Mesenchymal stem cell (in vitro differentiated cells and primary cell): Measurements from ENCODE around the gene NLGN4Y.

Source experiments
- DNase-seq: peaks from one replicate; pipeline ENCODE4 v3.0.0-alpha.2; 2013
- H2AFZ ChIP-seq: one replicate; pipeline ENCODE4 v1.6.1; 2013; ENCODE audit warnings: low read depth, mild to moderate bottlenecking, control low read depth, inconsistent platforms, low read length, moderate library complexity
- H2AK5ac ChIP-seq: 2 replicates; pipeline ENCODE4 v1.6.1; 2013; ENCODE audit warnings: low read length, moderate library complexity, mild to moderate bottlenecking, inconsistent platforms; ENCODE audit not compliant: severe bottlenecking
- H2BK120ac ChIP-seq: one replicate; pipeline ENCODE4 v1.6.1; 2013; ENCODE audit warnings: low read depth, mild to moderate bottlenecking, inconsistent platforms, low read length, moderate library complexity
- H2BK12ac ChIP-seq, 2 experiments: one replicate each; pipeline ENCODE4 v1.6.1; 2013; ENCODE audit warnings: inconsistent platforms in 2 of 2, low read length in 2 of 2, mild to moderate bottlenecking in 2 of 2, moderate library complexity in 2 of 2, control low read depth in 1 of 2
- H2BK15ac ChIP-seq: one replicate; pipeline ENCODE4 v1.6.1; 2013; ENCODE audit warnings: mild to moderate bottlenecking, low read depth, inconsistent platforms; ENCODE audit not compliant: poor library complexity, severe bottlenecking
- H2BK5ac ChIP-seq: 2 replicates; pipeline ENCODE4 v1.6.1; 2013; ENCODE audit warnings: low read depth, mild to moderate bottlenecking, low read length, control low read depth, inconsistent platforms; ENCODE audit not compliant: poor library complexity, severe bottlenecking
- H3K14ac ChIP-seq, 2 experiments: one replicate each; pipeline ENCODE4 v1.6.1; 2013; ENCODE audit warnings: inconsistent platforms in 2 of 2, low read length in 2 of 2, control low read depth in 1 of 2, mild to moderate bottlenecking in 1 of 2, moderate library complexity in 1 of 2
- H3K18ac ChIP-seq, 2 experiments: one replicate each; pipeline ENCODE4 v1.6.1; 2013; ENCODE audit warnings: inconsistent platforms in 2 of 2, low read length in 2 of 2, control low read depth in 1 of 2, low read depth in 1 of 2, mild to moderate bottlenecking in 1 of 2
- H3K23ac ChIP-seq, 2 experiments: one replicate each; pipeline ENCODE4 v1.6.1; 2013; ENCODE audit warnings: inconsistent platforms in 2 of 2, low read length in 2 of 2, mild to moderate bottlenecking in 2 of 2, moderate library complexity in 2 of 2, control low read depth in 1 of 2
- H3K27ac ChIP-seq: 2 replicates; pipeline ENCODE4 v1.5.1; 2013; ENCODE audit warnings: mild to moderate bottlenecking, moderate library complexity, low read length, control low read depth, inconsistent platforms; ENCODE audit not compliant: poor library complexity, severe bottlenecking
- H3K27me3 ChIP-seq, 2 experiments: 2 replicates each; pipeline versions ENCODE4 v1.6.1 to v1.7.0; 2013; ENCODE audit warnings: low read length in 2 of 2, mild to moderate bottlenecking in 2 of 2, moderate library complexity in 2 of 2, control low read depth in 1 of 2, inconsistent platforms in 1 of 2; ENCODE audit not compliant: control insufficient read depth in 1 of 2, insufficient read depth in 1 of 2
- H3K36me3 ChIP-seq, 2 experiments: 2 replicates each; pipeline versions ENCODE4 v1.6.1 to v1.7.0; 2013; ENCODE audit warnings: low read length in 2 of 2, control low read depth in 1 of 2, inconsistent platforms in 1 of 2, low read depth in 1 of 2, mild to moderate bottlenecking in 1 of 2; ENCODE audit not compliant: insufficient read depth in 2 of 2, control insufficient read depth in 1 of 2
- H3K4ac ChIP-seq, 2 experiments: one replicate each; pipeline ENCODE4 v1.6.1; 2013; ENCODE audit warnings: inconsistent platforms in 2 of 2, low read length in 2 of 2, mild to moderate bottlenecking in 2 of 2, moderate library complexity in 2 of 2, control low read depth in 1 of 2, low read depth in 1 of 2
- H3K4me1 ChIP-seq: 2 replicates; pipeline ENCODE4 v1.6.1; 2013; ENCODE audit warnings: low read depth, low read length, control low read depth; ENCODE audit not compliant: control insufficient read depth, insufficient read depth
- H3K4me2 ChIP-seq: 2 replicates; pipeline ENCODE4 v1.6.1; 2013; ENCODE audit warnings: low read length, mild to moderate bottlenecking, inconsistent platforms; ENCODE audit not compliant: poor library complexity, severe bottlenecking
- H3K4me3 ChIP-seq, 2 experiments: 2 replicates each; pipeline versions ENCODE4 v1.5.1 to v1.7.0; 2013; ENCODE audit warnings: low read length in 2 of 2, mild to moderate bottlenecking in 2 of 2, control low read depth in 1 of 2, low read depth in 1 of 2; ENCODE audit not compliant: insufficient read depth in 1 of 2
- H3K79me1 ChIP-seq: replicated peaks from 2 replicates; pipeline ENCODE4 v1.6.1; 2013; ENCODE audit warnings: mild to moderate bottlenecking, control low read depth, low read length, inconsistent platforms; ENCODE audit not compliant: poor library complexity, severe bottlenecking
- H3K9ac ChIP-seq: 2 replicates; pipeline ENCODE4 v1.7.0; 2013; ENCODE audit warnings: mild to moderate bottlenecking, low read length, moderate library complexity
- H3K9me3 ChIP-seq: 2 replicates; pipeline ENCODE4 v1.7.0; 2013; ENCODE audit warnings: mild to moderate bottlenecking, low read length; ENCODE audit not compliant: control insufficient read depth
- H4K8ac ChIP-seq: one replicate; pipeline ENCODE4 v1.6.1; 2013; ENCODE audit warnings: inconsistent platforms, mild to moderate bottlenecking, low read length, moderate library complexity
- H4K91ac ChIP-seq: one replicate; pipeline ENCODE4 v1.6.1; 2013; ENCODE audit warnings: mild to moderate bottlenecking, low read length, inconsistent platforms
- WGBS: methylation state at CpG from one replicate; pipeline ENCODE4 v1.1.7; 2013; ENCODE audit warnings: mixed read lengths; 5-methylcytosine and 5-hydroxymethylcytosine counted together

NLGN4Y gene

GRCh38 chrY:14822906-14823305 is 298.6 kb downstream of the NLGN4Y start:
- Histone ChIP-seq H3K27me3 (no peaks in the 10 kb centered on the region), H4K91ac (no peak overlapping the region), H3K23ac (no peak overlapping the region), H3K4me2 (no peak overlapping the region), H3K9me3 (no peaks in the 10 kb centered on the region), H2BK5ac (no peak overlapping the region), H3K4me3 (no peak overlapping the region), H4K8ac (no peak overlapping the region), H3K4me1 (no peaks in the 10 kb centered on the region), H2BK15ac (no peak overlapping the region), H3K27ac (no peak overlapping the region), H3K79me1 (no peaks in the 10 kb centered on the region), H2BK12ac (no peak overlapping the region), H3K4ac (no peak overlapping the region), H2BK120ac (no peak overlapping the region), H3K36me3 (no peaks in the 10 kb centered on the region), H3K18ac (no peak overlapping the region), H3K9ac (no peak overlapping the region), H3K14ac (no peak overlapping the region), H2AK5ac (no peak overlapping the region), H2AFZ (no peak overlapping the region)
- 83% methylated on average over 1 of the region's 1 CpG for WGBS
- DNase-seq, result no peak

- Histone ChIP-seq H2BK12ac (no peak overlapping the region), H2BK120ac (no peak overlapping the region), H2BK15ac (no peak overlapping the region), H3K14ac (no peak overlapping the region), H3K79me1 (no peaks in the 10 kb centered on the region), H3K9ac (no peak overlapping the region), H3K4me1 (no peaks in the 10 kb centered on the region), H2AFZ (no peak overlapping the region), H2BK5ac (no peak overlapping the region), H3K27me3 (no peaks in the 10 kb centered on the region), H3K9me3 (no peaks in the 10 kb centered on the region), H2AK5ac (no peak overlapping the region), H3K27ac (no peak overlapping the region), H4K8ac (no peak overlapping the region), H3K23ac (no peak overlapping the region), H3K36me3 (no peaks in the 10 kb centered on the region), H3K18ac (no peak overlapping the region), H4K91ac (no peak overlapping the region), H3K4ac (no peak overlapping the region), H3K4me2 (no peak overlapping the region), H3K4me3 (no peak overlapping the region)
- no peak for DNase-seq
- WGBS, result 100% methylated on average over 1 of the region's 2 CpGs
These were observed 300.3 kb downstream of the NLGN4Y start for GRCh38 chrY:14824583-14824982.

GRCh38 chrY:14825728-14826127 is 301.4 kb downstream of the NLGN4Y start:
- 60% methylated on average over 1 of the region's 2 CpGs for WGBS
- H3K23ac ChIP-seq, result no peak overlapping the region
- H4K8ac ChIP-seq, result no peak overlapping the region
- H3K4ac ChIP-seq, result no peak overlapping the region
- H3K14ac ChIP-seq, result no peak overlapping the region
- no peak overlapping the region for H3K18ac ChIP-seq
- H3K27me3 ChIP-seq, result no peaks in the 10 kb centered on the region
- no peak overlapping the region for H2AFZ ChIP-seq
- no peaks in the 10 kb centered on the region for H3K9me3 ChIP-seq
- peaks cover 0 to 4% of the 10 kb centered on the region in 2 experiments for H3K36me3 ChIP-seq
- no peaks in the 10 kb centered on the region for H3K79me1 ChIP-seq
- H2BK120ac ChIP-seq, result no peak overlapping the region
- no peak overlapping the region for H2BK5ac ChIP-seq
- H3K4me2 ChIP-seq, result no peak overlapping the region
- H4K91ac ChIP-seq, result no peak overlapping the region
- DNase-seq, result no peak
- no peak overlapping the region for H3K9ac ChIP-seq
- H3K27ac ChIP-seq, result no peak overlapping the region
- no peaks in the 10 kb centered on the region for H3K4me1 ChIP-seq
- H3K4me3 ChIP-seq, result no peak overlapping the region
- no peak overlapping the region for H2BK15ac ChIP-seq
- no peak overlapping the region for H2BK12ac ChIP-seq
- no peak overlapping the region for H2AK5ac ChIP-seq

GRCh38 chrY:14828531-14828930 is 304.2 kb downstream of the NLGN4Y start:
- no peak overlapping the region for H3K9ac ChIP-seq

More at GRCh38 chrY:14828531-14828930, 304.2 kb downstream of the NLGN4Y start:
- no CpG with 5 or more reads among the region's 5 CpGs for WGBS
- Histone ChIP-seq H2AFZ (no peak overlapping the region), H3K4me3 (no peak overlapping the region), H4K91ac (no peak overlapping the region), H3K27ac (peak overlapping the region; percentile 20), H2BK120ac (no peak overlapping the region), H3K4me1 (no peaks in the 10 kb centered on the region), H3K4ac (no peak overlapping the region), H4K8ac (no peak overlapping the region), H3K23ac (no peak overlapping the region), H2AK5ac (no peak overlapping the region), H2BK15ac (no peak overlapping the region), H3K36me3 (peaks cover 0 to 4% of the 10 kb centered on the region in 2 experiments), H3K18ac (no peak overlapping the region), H2BK5ac (no peak overlapping the region), H3K14ac (no peak overlapping the region), H3K27me3 (no peaks in the 10 kb centered on the region), H3K79me1 (no peaks in the 10 kb centered on the region), H2BK12ac (no peak overlapping the region), H3K4me2 (no peak overlapping the region), H3K9me3 (no peaks in the 10 kb centered on the region)
- peak; percentile 57 for DNase-seq
